WTC11 (cell line): ENCODE measurements around the gene MYO15A. TPM values are rescaled to one million over a fixed set of nuclear protein-coding genes. Genes with fewer than 3 reads are reported as not detected.
A peak's percentile ranks its signal among the peaks of the same experiment; 100 is the strongest.

Experiments
- ATAC-seq: fragments of 200-7000 bp; cut with Tn5 transposase; 2 replicates; pipeline ENCODE4 v1.10.0; 2021; ENCODE audit warnings: mild to moderate bottlenecking, moderate library complexity
- CTCF ChIA-PET: fragments of 300-600 bp; sonication (Branson Sonifier 250); formaldehyde crosslinking; loops from one replicate; lab custom pipeline; 2021; ENCODE audit warnings: antibody characterized with exemption; lab: Charles Lee
- POLR2A ChIA-PET: fragments of 350-600 bp; sonication (Branson Sonifier 250); formaldehyde crosslinking; loops from one replicate; lab custom pipeline; 2021; ENCODE audit warnings: antibody characterized with exemption; lab: Charles Lee
- DNase-seq: peaks from one replicate; pipeline ENCODE4 v3.0.0; 2021; ENCODE audit warnings: low spot score
- H3K27ac Mint-ChIP-seq: 2 replicates; pipeline ENCODE4 v1.8.0; 2021; ENCODE audit warnings: mixed read lengths
- H3K27me3 Mint-ChIP-seq: 2 replicates; pipeline ENCODE4 v1.8.0; 2021; ENCODE audit warnings: low read depth, mild to moderate bottlenecking, moderate library complexity, mixed read lengths
- H3K36me3 Mint-ChIP-seq: 2 replicates; pipeline ENCODE4 v1.8.0; 2021; ENCODE audit warnings: mixed read lengths
- H3K4me1 Mint-ChIP-seq: 2 replicates; pipeline ENCODE4 v1.8.0; 2022; ENCODE audit warnings: mixed read lengths
- H3K4me3 Mint-ChIP-seq: 2 replicates; pipeline ENCODE4 v1.8.0; 2021; ENCODE audit warnings: mild to moderate bottlenecking, moderate library complexity, mixed read lengths
- H3K9me3 Mint-ChIP-seq: 2 replicates; pipeline ENCODE4 v1.8.0; 2021; ENCODE audit warnings: mixed read lengths
- ARID4B ChIP-seq: sonication (generic); formaldehyde crosslinking; IDR thresholded peaks from 2 replicates; pipeline ENCODE4 v1.8.0; 2023; ENCODE audit warnings: missing genetic modification reagents, mild to moderate bottlenecking, borderline replicate concordance
- ATF1 ChIP-seq: sonication (generic); formaldehyde crosslinking; IDR thresholded peaks from 2 replicates; pipeline ENCODE4 v1.8.1; 2023; ENCODE audit warnings: mild to moderate bottlenecking, moderate library complexity, missing genetic modification reagents
- CBFB ChIP-seq: sonication (generic); formaldehyde crosslinking; IDR thresholded peaks from 2 replicates; pipeline ENCODE4 v1.8.1; 2022; ENCODE audit warnings: mild to moderate bottlenecking, low read depth, missing genetic modification reagents
- CREB1 ChIP-seq: sonication (generic); formaldehyde crosslinking; IDR thresholded peaks from 2 replicates; pipeline ENCODE4 v1.8.0; 2023; ENCODE audit warnings: mild to moderate bottlenecking, missing genetic modification reagents
- EMX1 ChIP-seq: fragments of 250-450 bp; sonication (Bioruptor Pico); IDR thresholded peaks from 2 replicates; pipeline ENCODE4 v1.8.0; 2021; ENCODE audit warnings: mild to moderate bottlenecking
- ETV6 ChIP-seq: sonication (generic); formaldehyde crosslinking; IDR thresholded peaks from 2 replicates; pipeline ENCODE4 v1.8.1; 2022; ENCODE audit warnings: mild to moderate bottlenecking, missing genetic modification reagents
- FOXP4 ChIP-seq: sonication (generic); formaldehyde crosslinking; IDR thresholded peaks from 2 replicates; pipeline ENCODE4 v1.8.0; 2022; ENCODE audit warnings: mild to moderate bottlenecking, missing genetic modification reagents
- GTF2I ChIP-seq: fragments of 250-450 bp; sonication (Bioruptor Pico); conservative IDR thresholded peaks from 2 replicates; pipeline ENCODE4 v1.4.0; 2021; ENCODE audit warnings: mild to moderate bottlenecking
- IRF2 ChIP-seq: sonication (generic); formaldehyde crosslinking; IDR thresholded peaks from 2 replicates; pipeline ENCODE4 v1.8.0; 2022; ENCODE audit warnings: low read depth, missing genetic modification reagents, borderline replicate concordance
- MAX ChIP-seq: sonication (generic); formaldehyde crosslinking; IDR thresholded peaks from 2 replicates; pipeline ENCODE4 v1.8.0; 2022; ENCODE audit warnings: mild to moderate bottlenecking, missing genetic modification reagents
- MLX ChIP-seq: sonication (generic); formaldehyde crosslinking; IDR thresholded peaks from 2 replicates; pipeline ENCODE4 v1.8.1; 2023; ENCODE audit warnings: mild to moderate bottlenecking, missing genetic modification reagents, moderate library complexity
- NFYB ChIP-seq: sonication (generic); formaldehyde crosslinking; conservative IDR thresholded peaks from 2 replicates; pipeline ENCODE4 v1.8.0; 2022; ENCODE audit warnings: low read depth, missing genetic modification reagents
- NR2C2 ChIP-seq: sonication (generic); formaldehyde crosslinking; IDR thresholded peaks from 2 replicates; pipeline ENCODE4 v1.8.0; 2022; ENCODE audit warnings: mild to moderate bottlenecking, missing genetic modification reagents
- OVOL2 ChIP-seq: fragments of 250-450 bp; sonication (Bioruptor Pico); IDR thresholded peaks from 2 replicates; pipeline ENCODE4 v1.9.0; 2021; ENCODE audit warnings: mild to moderate bottlenecking, borderline replicate concordance
- PRDM15 ChIP-seq: sonication (generic); formaldehyde crosslinking; IDR thresholded peaks from 2 replicates; pipeline ENCODE4 v1.8.0; 2022; ENCODE audit warnings: missing genetic modification reagents
- RELA ChIP-seq: sonication (generic); formaldehyde crosslinking; IDR thresholded peaks from 2 replicates; pipeline ENCODE4 v1.8.1; 2022; ENCODE audit warnings: missing genetic modification reagents, mild to moderate bottlenecking, borderline replicate concordance
- SMAD4 ChIP-seq: sonication (generic); formaldehyde crosslinking; IDR thresholded peaks from 2 replicates; pipeline ENCODE4 v1.8.0; 2022; ENCODE audit warnings: mild to moderate bottlenecking, missing genetic modification reagents
- SP1 ChIP-seq: sonication (generic); formaldehyde crosslinking; conservative IDR thresholded peaks from 2 replicates; pipeline ENCODE4 v1.8.1; 2022; ENCODE audit warnings: missing genetic modification reagents
- TEAD1 ChIP-seq: sonication (generic); formaldehyde crosslinking; IDR thresholded peaks from 2 replicates; pipeline ENCODE4 v1.8.0; 2022; ENCODE audit warnings: mild to moderate bottlenecking, missing genetic modification reagents
- USF1 ChIP-seq: sonication (generic); formaldehyde crosslinking; IDR thresholded peaks from 2 replicates; pipeline ENCODE4 v1.8.0; 2022; ENCODE audit warnings: mild to moderate bottlenecking, missing genetic modification reagents
- USF2 ChIP-seq: sonication (generic); formaldehyde crosslinking; IDR thresholded peaks from 2 replicates; pipeline ENCODE4 v1.8.1; 2023; ENCODE audit warnings: mild to moderate bottlenecking, missing genetic modification reagents, moderate library complexity
- ZNF263 ChIP-seq: sonication (generic); formaldehyde crosslinking; IDR thresholded peaks from 2 replicates; pipeline ENCODE4 v1.8.1; 2022; ENCODE audit warnings: low read depth, mild to moderate bottlenecking, moderate library complexity, missing genetic modification reagents
- ZNF317 ChIP-seq: sonication (generic); formaldehyde crosslinking; IDR thresholded peaks from 2 replicates; pipeline ENCODE4 v1.8.1; 2023; ENCODE audit warnings: low read depth, mild to moderate bottlenecking, moderate library complexity, missing genetic modification reagents, borderline replicate concordance
- total RNA-seq: library from RNA; stranded (reverse); gene quantifications from 3 replicates; pipeline ENCODE4 v1.2.3, GENCODE V29; 2021

The MYO15A gene
- total RNA-seq, 1 experiment from 2014 or later, result 2.6 TPM

GRCh38 chr17:18139498-18139897 is 30.9 kb downstream of the MYO15A start (continued):
- TF ChIP-seq USF1 (CRISPR knock-in tag) (no peak), NR2C2 (no peak), RELA (no peak), CBFB (CRISPR knock-in tag) (no peak), TEAD1 (CRISPR knock-in tag) (no peak), OVOL2 (CRISPR knock-in tag) (no peak)

GRCh38 chr17:18139949-18140348 is 31.4 kb downstream of the MYO15A start:
- Mint-ChIP-seq H3K27ac (no peak overlapping the region), H3K4me1 (peaks cover 12% of the 10 kb centered on the region), H3K9me3 (no peaks in the 10 kb centered on the region), H3K27me3 (no peaks in the 10 kb centered on the region; the same call in 1 of the 2 replicates), H3K36me3 (no peaks in the 10 kb centered on the region), H3K4me3 (no peak overlapping the region)
- CTCF ChIA-PET, result interaction anchor here (0.5 to 5.1 kb wide), 16 partner anchors 8 to 85 kb away, joined by 3 to 89 read pairs (median 6); partner anchors contain the start of gene ALKBH5
- peak; percentile 56 for ATAC-seq
- DNase-seq, result peak; percentile 31
- POLR2A ChIA-PET, result interaction anchor here (0.9 kb wide), 1 partner anchor 44 kb away, joined by 4 read pairs; the partner anchor contains the start of gene ALKBH5
- TF ChIP-seq SMAD4 (CRISPR knock-in tag) (no peak), GTF2I (CRISPR knock-in tag) (no peak), SP1 (CRISPR knock-in tag) (no peak), ETV6 (no peak), ZNF317 (CRISPR knock-in tag) (no peak), ARID4B (CRISPR knock-in tag) (no peak), CREB1 (CRISPR knock-in tag) (no peak), ZNF263 (no peak), USF2 (CRISPR knock-in tag) (no peak), EMX1 (CRISPR knock-in tag) (no peak), ATF1 (CRISPR knock-in tag) (no peak)

- H3K36me3 Mint-ChIP-seq, result no peaks in the 10 kb centered on the region
- POLR2A ChIA-PET, result no interaction called here
- no peak overlapping the region for H3K4me3 Mint-ChIP-seq
- no peak for DNase-seq
- ATAC-seq, result no peak
- CTCF ChIA-PET, result interaction anchor here (0.6 to 5.1 kb wide), 16 partner anchors 13 to 115 kb away, joined by 3 to 89 read pairs (median 8); partner anchors contain the start of genes ALKBH5 and LLGL1
- no peaks in the 10 kb centered on the region for H3K9me3 Mint-ChIP-seq
- H3K27me3 Mint-ChIP-seq, result no peaks in the 10 kb centered on the region; the same call in 1 of the 2 replicates
- H3K27ac Mint-ChIP-seq, result no peak overlapping the region
- peaks cover 12% of the 10 kb centered on the region for H3K4me1 Mint-ChIP-seq
- TF ChIP-seq NFYB (no peak), EMX1 (CRISPR knock-in tag) (no peak), PRDM15 (CRISPR knock-in tag) (no peak), IRF2 (no peak), MAX (CRISPR knock-in tag) (no peak), FOXP4 (CRISPR knock-in tag) (no peak), MLX (no peak)
Observed at GRCh38 chr17:18140648-18141047, 32.1 kb downstream of the MYO15A start.
